Measurements from ENCODE around the gene INVS.
"Not testable (repeated sequence)": the region's sequence is repeated elsewhere in the genome, so short reads cannot be mapped to it uniquely, and the experiment has no call there.

Gene INVS

GRCh38 chr9:100131875-100132430 lies 32.9 kb downstream of the INVS start:
- Histone ChIP-seq H3K27ac (ENCODE audit: insufficient read depth in 1 of 2, low read depth in 1 of 2, low read length in 2 of 2, poor library complexity in 1 of 2, severe bottlenecking in 2 of 2) (no peak overlapping the region), H3K4me1 (ENCODE audit: control extremely low read depth in 1 of 4, control insufficient read depth in 4 of 4, insufficient read depth in 4 of 4, low read length in 3 of 4) (no peaks in the 10 kb centered on the region), H3K4me3 (ENCODE audit: control insufficient read depth in 1 of 7, extremely low read depth in 1 of 7, insufficient read depth in 4 of 7, low read depth in 2 of 7, low read length in 6 of 7) (no peak overlapping the region), H3K9me3 (ENCODE audit: control extremely low read depth in 1 of 5, control insufficient read depth in 4 of 5, insufficient read depth in 2 of 5, low read depth in 1 of 5, low read length in 4 of 5) (no peaks in the 10 kb centered on the region), H3K27me3 (replicated peaks in 2 of 5; ENCODE audit: control insufficient read depth in 4 of 5, insufficient read depth in 5 of 5, low read length in 4 of 5) (no peaks in the 10 kb centered on the region), H3K36me3 (ENCODE audit: control insufficient read depth in 4 of 4, insufficient read depth in 4 of 4, low read length in 3 of 4) (peaks cover 0 to 25% (median 11%) of the 10 kb centered on the region in 4 experiments)
- no CpG with 5 or more reads among the region's 3 CpGs for WGBS (ENCODE audit: insufficient coverage)
- ChIA-PET POLR2A (no interaction called here), CTCF (interaction anchor here (0.9 kb wide), 1 partner anchor 29 kb away, joined by 3 read pairs; no protein-coding TSS in a partner anchor)
- DNase-seq: no peak

- Histone ChIP-seq H3K4me3 (ENCODE audit: control insufficient read depth in 1 of 7, extremely low read depth in 1 of 7, insufficient read depth in 4 of 7, low read depth in 2 of 7, low read length in 6 of 7) (no peak overlapping the region), H3K9me3 (ENCODE audit: control extremely low read depth in 1 of 5, control insufficient read depth in 4 of 5, insufficient read depth in 2 of 5, low read depth in 1 of 5, low read length in 4 of 5) (no peaks in the 10 kb centered on the region), H3K27me3 (replicated peaks in 2 of 5; ENCODE audit: control insufficient read depth in 4 of 5, insufficient read depth in 5 of 5, low read length in 4 of 5) (no peaks in the 10 kb centered on the region), H3K4me1 (ENCODE audit: control extremely low read depth in 1 of 4, control insufficient read depth in 4 of 4, insufficient read depth in 4 of 4, low read length in 3 of 4) (no peaks in the 10 kb centered on the region), H3K27ac (ENCODE audit: insufficient read depth in 1 of 2, low read depth in 1 of 2, low read length in 2 of 2, poor library complexity in 1 of 2, severe bottlenecking in 2 of 2) (no peak overlapping the region), H3K36me3 (ENCODE audit: control insufficient read depth in 4 of 4, insufficient read depth in 4 of 4, low read length in 3 of 4) (peaks cover 0 to 17% (median 8%) of the 10 kb centered on the region in 4 experiments)
- POLR2A ChIA-PET: no interaction called here
- DNase-seq: no peak
- CTCF ChIA-PET: no interaction called here
- no CpG with 5 or more reads among the region's 3 CpGs for WGBS (ENCODE audit: insufficient coverage)
These were observed 35.7 kb downstream of the INVS start for GRCh38 chr9:100134731-100135130.

- H3K36me3 ChIP-seq (ENCODE audit: control insufficient read depth in 4 of 4, insufficient read depth in 4 of 4, low read length in 3 of 4): peaks cover 0 to 16% (median 4%) of the 10 kb centered on the region in 4 experiments
- H3K9me3 ChIP-seq (ENCODE audit: control extremely low read depth in 1 of 5, control insufficient read depth in 4 of 5, insufficient read depth in 2 of 5, low read depth in 1 of 5, low read length in 4 of 5); H3K4me3 ChIP-seq (ENCODE audit: control insufficient read depth in 1 of 7, extremely low read depth in 1 of 7, insufficient read depth in 4 of 7, low read depth in 2 of 7, low read length in 6 of 7); H3K27me3 ChIP-seq (replicated peaks in 2 of 5; ENCODE audit: control insufficient read depth in 4 of 5, insufficient read depth in 5 of 5, low read length in 4 of 5); CTCF ChIA-PET; H3K4me1 ChIP-seq (ENCODE audit: control extremely low read depth in 1 of 4, control insufficient read depth in 4 of 4, insufficient read depth in 4 of 4, low read length in 3 of 4); POLR2A ChIA-PET; DNase-seq; H3K27ac ChIP-seq (ENCODE audit: insufficient read depth in 1 of 2, low read depth in 1 of 2, low read length in 2 of 2, poor library complexity in 1 of 2, severe bottlenecking in 2 of 2): not testable (repeated sequence)
- WGBS (ENCODE audit: insufficient coverage): 92% methylated on average over 5 of the region's 5 CpGs
These were observed 37.8 kb downstream of the INVS start for GRCh38 chr9:100136799-100137198.

DNA sequence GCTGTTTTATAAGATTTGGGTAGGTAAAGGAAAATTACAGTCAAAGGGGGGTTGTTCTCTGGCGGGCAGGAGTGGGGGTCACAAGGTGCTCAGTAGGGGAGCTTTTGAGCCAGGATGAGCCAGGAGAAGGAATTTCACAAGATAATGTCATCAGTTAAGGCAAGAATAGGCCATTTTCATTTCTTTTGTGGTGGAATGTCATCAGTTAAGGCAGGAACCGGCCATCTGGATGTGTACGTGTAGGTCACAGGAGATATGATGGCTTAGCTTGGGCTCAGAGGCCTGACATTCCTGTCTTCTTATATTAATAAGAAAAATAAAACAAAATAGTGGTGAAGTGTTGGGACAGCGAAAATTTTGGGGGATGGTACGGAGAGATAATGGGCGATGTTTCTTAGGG lies 41.3 kb downstream of the INVS start:
- H3K4me3 ChIP-seq (ENCODE audit: control insufficient read depth in 1 of 7, extremely low read depth in 1 of 7, insufficient read depth in 4 of 7, low read depth in 2 of 7, low read length in 6 of 7); DNase-seq; POLR2A ChIA-PET; H3K36me3 ChIP-seq (ENCODE audit: control insufficient read depth in 4 of 4, insufficient read depth in 4 of 4, low read length in 3 of 4); H3K27me3 ChIP-seq (replicated peaks in 2 of 5; ENCODE audit: control insufficient read depth in 4 of 5, insufficient read depth in 5 of 5, low read length in 4 of 5); H3K9me3 ChIP-seq (ENCODE audit: control extremely low read depth in 1 of 5, control insufficient read depth in 4 of 5, insufficient read depth in 2 of 5, low read depth in 1 of 5, low read length in 4 of 5); CTCF ChIA-PET; H3K27ac ChIP-seq (ENCODE audit: insufficient read depth in 1 of 2, low read depth in 1 of 2, low read length in 2 of 2, poor library complexity in 1 of 2, severe bottlenecking in 2 of 2); H3K4me1 ChIP-seq (ENCODE audit: control extremely low read depth in 1 of 4, control insufficient read depth in 4 of 4, insufficient read depth in 4 of 4, low read length in 3 of 4): not testable (repeated sequence)
- 80% methylated on average over 1 of the region's 6 CpGs for WGBS (ENCODE audit: insufficient coverage)

GRCh38 chr9:100141862-100142261 lies 42.8 kb downstream of the INVS start:
- H3K4me3 ChIP-seq (ENCODE audit: control insufficient read depth in 1 of 7, extremely low read depth in 1 of 7, insufficient read depth in 4 of 7, low read depth in 2 of 7, low read length in 6 of 7); POLR2A ChIA-PET; DNase-seq; H3K4me1 ChIP-seq (ENCODE audit: control extremely low read depth in 1 of 4, control insufficient read depth in 4 of 4, insufficient read depth in 4 of 4, low read length in 3 of 4); H3K27ac ChIP-seq (ENCODE audit: insufficient read depth in 1 of 2, low read depth in 1 of 2, low read length in 2 of 2, poor library complexity in 1 of 2, severe bottlenecking in 2 of 2); H3K36me3 ChIP-seq (ENCODE audit: control insufficient read depth in 4 of 4, insufficient read depth in 4 of 4, low read length in 3 of 4); H3K27me3 ChIP-seq (replicated peaks in 2 of 5; ENCODE audit: control insufficient read depth in 4 of 5, insufficient read depth in 5 of 5, low read length in 4 of 5); CTCF ChIA-PET; H3K9me3 ChIP-seq (ENCODE audit: control extremely low read depth in 1 of 5, control insufficient read depth in 4 of 5, insufficient read depth in 2 of 5, low read depth in 1 of 5, low read length in 4 of 5): not testable (repeated sequence)
- 94% methylated on average over 8 of the region's 9 CpGs for WGBS (ENCODE audit: insufficient coverage)

DNA sequence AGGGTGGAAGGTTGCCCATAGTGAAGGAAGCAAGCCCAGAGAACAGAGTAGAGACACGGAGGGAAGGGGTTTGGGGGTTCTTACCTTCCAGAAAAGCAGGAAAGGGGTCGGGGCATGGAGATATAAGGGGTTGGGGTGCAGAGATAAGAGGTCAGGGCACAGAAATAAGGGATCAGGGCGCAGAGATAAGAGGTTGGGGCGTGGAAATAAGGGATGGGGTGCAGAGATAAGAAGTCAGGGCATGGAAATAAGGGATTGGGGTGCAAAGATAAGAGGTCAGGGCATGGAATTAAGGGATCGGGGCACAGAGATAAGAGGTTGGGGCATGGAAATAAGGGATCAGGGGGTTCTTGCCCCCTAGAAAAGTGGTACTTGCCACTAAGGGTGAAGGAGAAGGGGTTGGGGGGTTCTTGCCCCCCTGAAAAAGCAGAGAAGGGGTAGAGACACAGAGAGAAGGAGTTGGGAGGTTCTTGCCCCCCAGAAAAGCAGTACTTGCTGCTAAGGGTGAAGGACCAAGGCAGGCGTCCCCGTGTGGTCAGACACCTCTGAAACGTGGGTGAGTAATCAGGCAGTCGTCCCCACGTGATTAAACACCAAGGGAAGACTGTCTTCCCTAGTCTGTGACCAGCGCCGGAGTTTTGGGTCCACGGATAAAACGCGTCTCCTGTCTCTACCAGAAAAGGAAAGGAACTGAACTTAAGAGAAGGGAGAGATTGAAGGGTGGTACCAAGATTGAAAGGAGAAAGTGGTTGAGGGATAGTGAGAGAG lies 46.3 kb downstream of the INVS start:
- DNase-seq; H3K27me3 ChIP-seq (replicated peaks in 2 of 5; ENCODE audit: control insufficient read depth in 4 of 5, insufficient read depth in 5 of 5, low read length in 4 of 5); H3K27ac ChIP-seq (ENCODE audit: insufficient read depth in 1 of 2, low read depth in 1 of 2, low read length in 2 of 2, poor library complexity in 1 of 2, severe bottlenecking in 2 of 2); H3K36me3 ChIP-seq (ENCODE audit: control insufficient read depth in 4 of 4, insufficient read depth in 4 of 4, low read length in 3 of 4); H3K9me3 ChIP-seq (ENCODE audit: control extremely low read depth in 1 of 5, control insufficient read depth in 4 of 5, insufficient read depth in 2 of 5, low read depth in 1 of 5, low read length in 4 of 5); POLR2A ChIA-PET; H3K4me1 ChIP-seq (ENCODE audit: control extremely low read depth in 1 of 4, control insufficient read depth in 4 of 4, insufficient read depth in 4 of 4, low read length in 3 of 4); CTCF ChIA-PET; H3K4me3 ChIP-seq (ENCODE audit: control insufficient read depth in 1 of 7, extremely low read depth in 1 of 7, insufficient read depth in 4 of 7, low read depth in 2 of 7, low read length in 6 of 7): not testable (repeated sequence)
- 85% methylated on average over 14 of the region's 15 CpGs for WGBS (ENCODE audit: insufficient coverage)

DNA sequence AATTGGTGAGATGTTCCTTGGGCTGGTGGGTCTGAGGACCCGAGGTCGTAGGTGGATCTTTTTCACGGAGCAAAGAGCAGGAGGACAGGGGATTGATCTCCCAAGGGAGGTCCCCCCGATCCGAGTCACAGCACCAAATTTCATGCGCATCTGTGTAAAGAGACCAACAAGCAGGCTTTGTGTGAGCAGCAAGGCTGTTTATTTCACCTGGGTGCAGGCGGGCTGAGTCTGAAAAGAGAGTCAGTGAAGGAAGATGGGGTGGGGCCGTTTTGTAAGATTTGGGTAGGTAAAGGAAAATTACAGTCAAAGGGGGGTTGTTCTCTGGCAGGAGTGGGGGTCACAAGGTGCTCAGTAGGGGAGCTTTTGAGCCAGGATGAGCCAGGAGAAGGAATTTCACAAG lies 46.9 kb downstream of the INVS start:
- CTCF ChIA-PET; H3K36me3 ChIP-seq (ENCODE audit: control insufficient read depth in 4 of 4, insufficient read depth in 4 of 4, low read length in 3 of 4); H3K9me3 ChIP-seq (ENCODE audit: control extremely low read depth in 1 of 5, control insufficient read depth in 4 of 5, insufficient read depth in 2 of 5, low read depth in 1 of 5, low read length in 4 of 5); DNase-seq; H3K4me3 ChIP-seq (ENCODE audit: control insufficient read depth in 1 of 7, extremely low read depth in 1 of 7, insufficient read depth in 4 of 7, low read depth in 2 of 7, low read length in 6 of 7); H3K27me3 ChIP-seq (replicated peaks in 2 of 5; ENCODE audit: control insufficient read depth in 4 of 5, insufficient read depth in 5 of 5, low read length in 4 of 5); H3K4me1 ChIP-seq (ENCODE audit: control extremely low read depth in 1 of 4, control insufficient read depth in 4 of 4, insufficient read depth in 4 of 4, low read length in 3 of 4); H3K27ac ChIP-seq (ENCODE audit: insufficient read depth in 1 of 2, low read depth in 1 of 2, low read length in 2 of 2, poor library complexity in 1 of 2, severe bottlenecking in 2 of 2); POLR2A ChIA-PET: not testable (repeated sequence)
- WGBS (ENCODE audit: insufficient coverage): 100% methylated on average over 3 of the region's 8 CpGs

Measured in common myeloid progenitor, CD34-positive (primary cell).